ENCODE data around the gene EHMT1.

DNA sequence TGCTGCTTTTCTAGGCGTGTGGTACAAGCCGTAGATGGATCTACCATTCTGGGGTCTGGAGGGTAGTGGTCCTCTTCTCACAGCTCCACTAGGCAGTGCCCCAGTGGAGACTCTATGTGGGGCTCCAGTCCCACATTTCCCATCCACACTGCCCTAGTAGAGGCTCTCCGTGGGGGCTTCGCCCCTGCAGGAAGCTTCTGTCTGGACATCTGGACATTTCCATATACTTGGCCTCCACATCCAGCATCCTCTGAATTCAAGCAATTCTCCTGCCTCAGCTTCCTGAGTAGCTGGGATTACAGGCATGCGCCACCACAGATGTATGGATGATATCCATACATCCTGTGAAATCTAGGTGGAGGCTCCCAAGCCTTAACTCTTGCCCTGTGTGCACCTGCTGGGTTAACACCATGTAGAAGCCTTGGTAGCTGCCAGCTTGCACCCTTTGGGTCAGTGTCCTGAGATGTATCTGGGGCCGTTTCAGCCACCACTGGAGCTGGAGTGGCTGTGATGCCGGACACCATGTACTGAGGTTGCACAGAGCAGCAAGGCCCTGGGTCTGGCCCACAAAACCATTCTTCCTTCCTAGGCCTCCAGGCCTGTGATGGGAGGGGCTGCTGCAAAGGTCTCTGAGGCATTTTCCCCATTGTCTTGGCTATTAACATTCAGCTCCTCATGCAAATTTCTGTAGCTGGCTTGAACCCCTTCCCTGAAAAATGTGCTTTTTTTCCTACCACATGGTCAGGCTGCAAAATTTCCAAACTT lies 84.0 kb downstream of the EHMT1 start:
- TF ChIP-seq CTCF (IDR thresholded peaks at IDR 0.05; ENCODE audit: low read length) = no peak
- no peak for TF ChIP-seq EZH2 (IDR thresholded peaks at IDR 0.05; ENCODE audit: borderline replicate concordance, low read length)

Data from OCI-LY1 (cell line).